Panc1 (cell line): ENCODE data around the gene GSG1L. TPM values are rescaled to one million over a fixed set of nuclear protein-coding genes. Genes with fewer than 3 reads are reported as not detected.

Experiments
- ATAC-seq: fragments of 200-7000 bp; cut with Tn5 transposase; 2 replicates; pipeline ENCODE4 v1.9.1; 2020; ENCODE audit warnings: mild to moderate bottlenecking, moderate library complexity
- BruUV-seq: library from RNA; stranded (reverse); fragments of 400-500 nt; replicated peaks from 2 replicates; lab custom pipeline; 2021; lab: Mats Ljungman, UMichigan
- CTCF ChIA-PET: fragments of 300-600 bp; sonication (Branson Sonifier 250); formaldehyde crosslinking; loops from one replicate; lab custom pipeline; 2022; ENCODE audit warnings: antibody characterized with exemption; lab: Charles Lee
- POLR2A ChIA-PET: fragments of 300-600 bp; sonication (Branson Sonifier 250); formaldehyde crosslinking; loops from one replicate; lab custom pipeline; 2022; ENCODE audit warnings: antibody characterized with exemption; lab: Charles Lee
- DNase-seq: peaks from one replicate; pipeline ENCODE4 v3.0.0-alpha.2; 2010; ENCODE audit warnings: low read depth, low spot score
- H3K27ac ChIP-seq: 2 replicates; pipeline ENCODE4 v1.5.1; 2011; ENCODE audit warnings: mild to moderate bottlenecking, low read length, inconsistent platforms
- H3K27me3 ChIP-seq: fragments of 200-500 bp; sonication (Bioruptor generic); 2 replicates; pipeline ENCODE4 v1.6.0; 2014; ENCODE audit warnings: low read length, inconsistent platforms; ENCODE audit not compliant: control insufficient read depth, insufficient read depth
- H3K36me3 ChIP-seq: fragments of 200-500 bp; sonication (Bioruptor generic); 2 replicates; pipeline ENCODE4 v1.5.1; 2014; ENCODE audit warnings: inconsistent platforms, mild to moderate bottlenecking, low read length, moderate library complexity; ENCODE audit not compliant: control insufficient read depth, insufficient read depth
- H3K4me1 ChIP-seq: 2 replicates; pipeline ENCODE4 v1.5.1; 2011; ENCODE audit warnings: inconsistent platforms, mild to moderate bottlenecking, low read length, moderate library complexity; ENCODE audit not compliant: control insufficient read depth, insufficient read depth
- H3K4me3 ChIP-seq, 2 experiments: 2 replicates each; pipeline ENCODE4 v1.5.1; 2011 to 2012; ENCODE audit warnings: low read depth in 2 of 2, low read length in 2 of 2, mild to moderate bottlenecking in 2 of 2, inconsistent platforms in 1 of 2, moderate library complexity in 1 of 2
- H3K9me3 ChIP-seq: fragments of 200-500 bp; sonication (Bioruptor generic); 2 replicates; pipeline ENCODE4 v1.5.1; 2014; ENCODE audit warnings: low read depth, mild to moderate bottlenecking, inconsistent platforms, low read length, moderate library complexity; ENCODE audit not compliant: control insufficient read depth, insufficient read depth
- POLR2AphosphoS5 ChIP-seq: IDR thresholded peaks from 2 replicates; pipeline ENCODE4 v1.6.1; 2012; ENCODE audit warnings: mild to moderate bottlenecking, low read depth, low read length, moderate library complexity
- SIN3A ChIP-seq: IDR thresholded peaks from 2 replicates; pipeline ENCODE4 v1.6.1; 2012; ENCODE audit warnings: low read depth, mild to moderate bottlenecking, low read length, moderate library complexity, borderline replicate concordance; ENCODE audit not compliant: insufficient read depth
- TCF7L2 ChIP-seq: IDR thresholded peaks from 2 replicates; pipeline ENCODE4 v1.6.1; 2011; ENCODE audit warnings: mild to moderate bottlenecking, low read depth, low read length, inconsistent platforms
- in situ Hi-C: cut with HindIII; loops from 2 replicates; pipeline ENCODE4 v1.10.0; 2016; ENCODE audit warnings: low sequenced_read_pairs, low pct_unique_long_range_greater_than_20kb
- intact Hi-C: fragments of 100-400 bp; cut with micrococcal nuclease; formaldehyde crosslinking; loops from one replicate; pipeline ENCODE4 v1.10.0; 2022; ENCODE audit not compliant: unreplicated experiment
- total RNA-seq: library from RNA; stranded (reverse); gene quantifications from one replicate; pipeline ENCODE4 v1.2.1, GENCODE V29; 2021; ENCODE audit not compliant: unreplicated experiment
- TF ChIP-seq, protein P1 (sequence below), 2 experiments: IDR thresholded peaks; 2 replicates each; pipeline ENCODE4 v1.6.1; 2011 to 2012; ENCODE audit warnings: low read depth in 2 of 2, control low read depth in 1 of 2, low read length in 1 of 2, mild to moderate bottlenecking in 1 of 2, moderate library complexity in 1 of 2; ENCODE audit not compliant: insufficient read depth in 1 of 2
- TF ChIP-seq, protein P2 (sequence below): fragments of 450-650 bp; IDR thresholded peaks from 2 replicates; pipeline ENCODE4 v1.5.1; 2017; ENCODE audit warnings: mild to moderate bottlenecking

The GSG1L gene
- total RNA-seq, 1 experiment from 2014 or later, result 0.08 TPM

DNA sequence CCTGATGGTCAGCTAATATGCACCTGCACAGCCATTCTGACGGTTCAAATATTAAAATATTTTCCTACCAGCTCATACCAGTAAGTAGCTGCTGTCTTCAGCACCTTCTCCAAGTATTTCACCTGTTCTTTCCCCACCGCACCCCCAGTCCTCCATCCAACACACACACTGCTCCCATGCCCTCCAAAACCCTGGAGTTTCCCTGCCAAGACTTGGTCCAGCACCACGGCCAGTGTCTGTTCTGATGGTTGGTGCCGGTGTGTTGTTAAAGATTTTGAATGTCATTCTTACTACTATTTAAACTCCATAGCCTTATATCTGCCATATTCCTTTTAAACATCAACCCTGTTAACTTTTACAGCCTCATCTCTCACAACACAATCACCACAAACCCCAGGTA, 142.4 kb downstream of the GSG1L start:
- Histone ChIP-seq H3K9me3 (no peaks in the 10 kb centered on the region), H3K4me1 (0 out of 2 replicates have a peak, but pooled peaks cover 3% of the 10 kb centered on the region), H3K4me3 (no peak overlapping the region), H3K27ac (no peak overlapping the region), H3K36me3 (no peaks in the 10 kb centered on the region), H3K27me3 (0 out of 2 replicates have a peak, but pooled peaks cover 11% of the 10 kb centered on the region)
- POLR2A ChIA-PET, result no interaction called here
- DNase-seq (no peak), ATAC-seq (no peak)
- in situ Hi-C loops (no loop called here), intact Hi-C loops (no loop called here)
- CTCF ChIA-PET, result interaction anchor here (0.7 kb wide), 1 partner anchor 35 kb away, joined by 3 read pairs; no protein-coding TSS in a partner anchor
- TF ChIP-seq, protein P1, sequence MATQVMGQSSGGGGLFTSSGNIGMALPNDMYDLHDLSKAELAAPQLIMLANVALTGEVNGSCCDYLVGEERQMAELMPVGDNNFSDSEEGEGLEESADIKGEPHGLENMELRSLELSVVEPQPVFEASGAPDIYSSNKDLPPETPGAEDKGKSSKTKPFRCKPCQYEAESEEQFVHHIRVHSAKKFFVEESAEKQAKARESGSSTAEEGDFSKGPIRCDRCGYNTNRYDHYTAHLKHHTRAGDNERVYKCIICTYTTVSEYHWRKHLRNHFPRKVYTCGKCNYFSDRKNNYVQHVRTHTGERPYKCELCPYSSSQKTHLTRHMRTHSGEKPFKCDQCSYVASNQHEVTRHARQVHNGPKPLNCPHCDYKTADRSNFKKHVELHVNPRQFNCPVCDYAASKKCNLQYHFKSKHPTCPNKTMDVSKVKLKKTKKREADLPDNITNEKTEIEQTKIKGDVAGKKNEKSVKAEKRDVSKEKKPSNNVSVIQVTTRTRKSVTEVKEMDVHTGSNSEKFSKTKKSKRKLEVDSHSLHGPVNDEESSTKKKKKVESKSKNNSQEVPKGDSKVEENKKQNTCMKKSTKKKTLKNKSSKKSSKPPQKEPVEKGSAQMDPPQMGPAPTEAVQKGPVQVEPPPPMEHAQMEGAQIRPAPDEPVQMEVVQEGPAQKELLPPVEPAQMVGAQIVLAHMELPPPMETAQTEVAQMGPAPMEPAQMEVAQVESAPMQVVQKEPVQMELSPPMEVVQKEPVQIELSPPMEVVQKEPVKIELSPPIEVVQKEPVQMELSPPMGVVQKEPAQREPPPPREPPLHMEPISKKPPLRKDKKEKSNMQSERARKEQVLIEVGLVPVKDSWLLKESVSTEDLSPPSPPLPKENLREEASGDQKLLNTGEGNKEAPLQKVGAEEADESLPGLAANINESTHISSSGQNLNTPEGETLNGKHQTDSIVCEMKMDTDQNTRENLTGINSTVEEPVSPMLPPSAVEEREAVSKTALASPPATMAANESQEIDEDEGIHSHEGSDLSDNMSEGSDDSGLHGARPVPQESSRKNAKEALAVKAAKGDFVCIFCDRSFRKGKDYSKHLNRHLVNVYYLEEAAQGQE (IDR thresholded peaks at IDR 0.05; ENCODE audit: insufficient read depth in 1 of 2, low read depth in 2 of 2, low read length in 1 of 2), result peak; percentile 64 to 66; a peak in 1 of 4 replicates
- TF ChIP-seq, protein P2, sequence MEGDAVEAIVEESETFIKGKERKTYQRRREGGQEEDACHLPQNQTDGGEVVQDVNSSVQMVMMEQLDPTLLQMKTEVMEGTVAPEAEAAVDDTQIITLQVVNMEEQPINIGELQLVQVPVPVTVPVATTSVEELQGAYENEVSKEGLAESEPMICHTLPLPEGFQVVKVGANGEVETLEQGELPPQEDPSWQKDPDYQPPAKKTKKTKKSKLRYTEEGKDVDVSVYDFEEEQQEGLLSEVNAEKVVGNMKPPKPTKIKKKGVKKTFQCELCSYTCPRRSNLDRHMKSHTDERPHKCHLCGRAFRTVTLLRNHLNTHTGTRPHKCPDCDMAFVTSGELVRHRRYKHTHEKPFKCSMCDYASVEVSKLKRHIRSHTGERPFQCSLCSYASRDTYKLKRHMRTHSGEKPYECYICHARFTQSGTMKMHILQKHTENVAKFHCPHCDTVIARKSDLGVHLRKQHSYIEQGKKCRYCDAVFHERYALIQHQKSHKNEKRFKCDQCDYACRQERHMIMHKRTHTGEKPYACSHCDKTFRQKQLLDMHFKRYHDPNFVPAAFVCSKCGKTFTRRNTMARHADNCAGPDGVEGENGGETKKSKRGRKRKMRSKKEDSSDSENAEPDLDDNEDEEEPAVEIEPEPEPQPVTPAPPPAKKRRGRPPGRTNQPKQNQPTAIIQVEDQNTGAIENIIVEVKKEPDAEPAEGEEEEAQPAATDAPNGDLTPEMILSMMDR, result no peak
- TF ChIP-seq SIN3A, result no peak
- no TSS peak for BruUV-seq

DNA sequence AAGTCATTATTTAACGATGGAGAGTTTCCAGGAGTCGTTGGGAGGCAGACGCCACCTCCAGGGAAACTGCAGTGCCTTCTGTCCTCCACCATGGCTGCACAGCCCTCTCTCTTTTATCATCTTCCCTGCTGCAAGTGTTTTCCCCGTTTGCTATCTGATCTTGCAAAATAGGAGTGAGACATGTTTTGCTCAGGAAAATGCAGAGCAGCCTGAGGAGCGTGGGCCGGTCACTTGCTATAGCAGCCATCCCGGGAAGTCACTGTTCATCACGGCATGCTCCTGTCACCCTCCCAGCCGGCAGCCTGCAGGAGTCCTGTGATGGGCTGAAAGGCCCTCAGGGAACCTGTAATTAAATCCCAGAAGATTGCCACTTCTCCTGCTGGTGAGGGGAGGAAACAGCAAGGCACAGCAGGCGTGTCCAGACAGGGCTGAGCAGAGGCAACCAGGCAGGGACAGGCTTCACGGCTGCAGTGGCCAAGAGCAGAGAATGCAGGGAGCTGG, 143.1 kb downstream of the GSG1L start:
- Histone ChIP-seq H3K27me3 (0 out of 2 replicates have a peak, but pooled peaks cover 11% of the 10 kb centered on the region), H3K27ac (no peak overlapping the region), H3K4me3 (no peak overlapping the region), H3K9me3 (no peaks in the 10 kb centered on the region), H3K4me1 (0 out of 2 replicates have a peak, but pooled peaks cover 3% of the 10 kb centered on the region), H3K36me3 (no peaks in the 10 kb centered on the region)
- CTCF ChIA-PET, result interaction anchor here (0.7 kb wide), 1 partner anchor 34 kb away, joined by 3 read pairs; no protein-coding TSS in a partner anchor
- intact Hi-C loops, result no loop called here
- peak; percentile 86 for ATAC-seq
- in situ Hi-C loops, result no loop called here
- BruUV-seq, result no TSS peak
- TF ChIP-seq POLR2AphosphoS5 (no peak), TCF7L2 (no peak), SIN3A (no peak)
- TF ChIP-seq, protein P1 (IDR thresholded peaks at IDR 0.05; ENCODE audit: insufficient read depth in 1 of 2, low read depth in 2 of 2, low read length in 1 of 2), result no peak
- TF ChIP-seq, protein P2, result 0 out of 2 replicates have a peak, but pooled peaks have one; percentile 40
- POLR2A ChIA-PET, result no interaction called here
- DNase-seq, result no peak
